ENCODE measurements around the gene CCSER2. TPM values are rescaled to one million over a fixed set of nuclear protein-coding genes. Genes with fewer than 3 reads are reported as not detected.

The CCSER2 gene
- total and polyA plus RNA-seq, 8 donors, result 7.0 to 87.9 (median 27.1) TPM

- intact Hi-C loops (cut with DNase I; ENCODE audit: low total_unique reads), result no loop called here
Measured at GRCh38 chr10:84339025-84339424, 10.6 kb downstream of the CCSER2 start.

DNA sequence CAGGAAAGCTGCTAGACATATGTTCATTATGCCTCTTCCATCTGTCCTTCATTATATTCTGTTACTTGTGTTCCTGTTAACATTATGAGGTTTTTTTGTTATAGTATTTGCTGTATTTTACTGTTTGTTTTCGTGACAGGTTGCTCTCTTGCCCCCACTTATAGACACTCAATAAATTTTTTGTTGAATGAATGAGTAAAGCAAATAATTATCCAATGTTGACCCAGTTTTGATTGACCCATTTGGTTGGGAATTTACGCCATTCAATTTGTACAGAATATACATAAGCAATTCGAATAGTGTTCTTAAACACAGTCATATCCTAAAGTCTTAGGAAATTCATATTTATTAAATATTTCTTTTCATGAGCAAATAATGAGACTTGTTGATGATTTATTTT, 11.8 kb downstream of the CCSER2 start:
- TF ChIP-seq EP300 (IDR thresholded peaks at IDR 0.05), result no peak
- TF ChIP-seq CTCF (IDR thresholded peaks at IDR 0.05), result no peak
- no peak for TF ChIP-seq POLR2A (IDR thresholded peaks at IDR 0.05)
- no peak for TF ChIP-seq POLR2AphosphoS5 (IDR thresholded peaks at IDR 0.05)
- intact Hi-C loops (cut with DNase I; ENCODE audit: low total_unique reads), result no loop called here

More at GRCh38 chr10:84339025-84339424, 10.6 kb downstream of the CCSER2 start:
- Histone ChIP-seq H3K27ac (no peak overlapping the region), H3K9me3 (no peaks in the 10 kb centered on the region), H3K4me1 (peaks cover 11 to 55% (median 33%) of the 10 kb centered on the region in 4 donors), H3K4me3 (no peak overlapping the region), H3K27me3 (no peaks in the 10 kb centered on the region), H3K36me3 (no peaks in the 10 kb centered on the region)
- 90 to 100% (median 94%) methylated on average over 1 of the region's 1 CpG for WGBS, 5 donors
- DNase-seq, result no peak
- no peak for TF ChIP-seq CTCF (IDR thresholded peaks at IDR 0.05)
- TF ChIP-seq POLR2AphosphoS5 (IDR thresholded peaks at IDR 0.05), result no peak
- TF ChIP-seq EP300 (IDR thresholded peaks at IDR 0.05), result no peak
- TF ChIP-seq POLR2A (IDR thresholded peaks at IDR 0.05), result no peak

DNA sequence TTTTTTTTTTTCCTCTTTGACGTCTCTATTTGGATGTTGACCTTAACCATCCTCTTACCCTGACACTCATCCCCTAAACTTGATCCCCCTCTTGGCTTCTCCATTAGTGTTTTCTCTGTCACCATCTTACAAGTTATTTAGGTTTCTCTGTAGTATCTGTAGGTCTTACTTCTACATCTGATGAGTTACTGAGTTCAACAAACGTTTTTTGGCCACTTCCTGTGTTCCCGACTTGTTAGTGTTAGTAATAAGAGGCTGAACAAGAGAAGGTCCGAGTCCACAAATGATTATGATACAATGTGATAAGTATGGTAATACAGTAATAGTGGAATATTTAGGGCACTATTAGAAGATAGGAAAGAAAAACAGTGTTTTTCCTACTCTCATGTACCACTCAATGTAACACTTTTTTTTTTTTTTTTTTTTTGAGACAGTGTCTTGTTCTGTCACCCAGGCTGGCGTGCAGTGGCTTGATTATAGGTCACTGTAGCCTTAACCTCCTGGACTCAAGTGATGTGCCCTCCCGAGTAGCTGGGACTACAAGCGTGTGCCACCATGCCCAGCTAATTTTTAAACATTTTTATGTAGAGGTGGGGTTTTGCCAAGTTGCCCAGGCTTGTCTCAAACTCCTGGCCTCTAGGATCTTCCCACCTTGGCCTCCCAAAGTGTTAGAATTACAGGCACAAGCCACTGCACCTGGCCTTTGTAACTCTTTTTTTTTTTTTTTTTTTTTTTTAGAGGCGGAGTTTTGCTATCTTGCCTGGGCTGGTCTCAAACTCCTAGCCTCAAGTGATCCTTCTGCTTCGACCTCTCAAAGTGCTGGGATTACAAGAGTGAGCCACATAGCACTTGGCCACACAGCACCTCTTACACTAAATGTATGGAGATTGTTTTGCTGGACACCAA, 12.5 kb downstream of the CCSER2 start:
- DNase-seq, result no peak
- Histone ChIP-seq H3K27ac (no peak overlapping the region), H3K9me3 (no peaks in the 10 kb centered on the region), H3K4me3 (no peak overlapping the region), H3K27me3 (no peaks in the 10 kb centered on the region), H3K4me1 (peaks cover 11 to 53% (median 32%) of the 10 kb centered on the region in 4 donors), H3K36me3 (no peaks in the 10 kb centered on the region)
- 82 to 89% (median 83%) methylated on average over 9 of the region's 9 CpGs for WGBS, 5 donors
- no peak for TF ChIP-seq EP300 (IDR thresholded peaks at IDR 0.05)
- TF ChIP-seq CTCF (IDR thresholded peaks at IDR 0.05), result no peak
- no peak for TF ChIP-seq POLR2A (IDR thresholded peaks at IDR 0.05)
- intact Hi-C loops (cut with DNase I; ENCODE audit: low total_unique reads), result no loop called here

More for the DNA sequence above, 11.8 kb downstream of the CCSER2 start:
- H3K4me3 ChIP-seq, result no peak overlapping the region
- no peaks in the 10 kb centered on the region for H3K27me3 ChIP-seq
- DNase-seq, result no peak
- 90 to 96% (median 91%) methylated on average over 3 of the region's 3 CpGs for WGBS, 5 donors
- no peaks in the 10 kb centered on the region for H3K36me3 ChIP-seq
- peaks cover 11 to 53% (median 32%) of the 10 kb centered on the region in 4 donors for H3K4me1 ChIP-seq
- H3K9me3 ChIP-seq, result no peaks in the 10 kb centered on the region
- H3K27ac ChIP-seq, result no peak overlapping the region

- Histone ChIP-seq H3K27me3 (no peaks in the 10 kb centered on the region), H3K4me1 (peaks cover 11 to 51% (median 31%) of the 10 kb centered on the region in 4 donors), H3K9me3 (no peaks in the 10 kb centered on the region), H3K36me3 (no peaks in the 10 kb centered on the region), H3K27ac (no peak overlapping the region), H3K4me3 (no peak overlapping the region)
- 76 to 91% (median 88%) methylated on average over 1 of the region's 1 CpG for WGBS, 5 donors
- intact Hi-C loops (cut with DNase I; ENCODE audit: low total_unique reads), result no loop called here
- no peak for DNase-seq
- TF ChIP-seq POLR2A (IDR thresholded peaks at IDR 0.05) (no peak), EP300 (IDR thresholded peaks at IDR 0.05) (no peak), CTCF (IDR thresholded peaks at IDR 0.05) (no peak), POLR2AphosphoS5 (IDR thresholded peaks at IDR 0.05) (no peak)
Measured at GRCh38 chr10:84341538-84341856, 13.1 kb downstream of the CCSER2 start.
